HG02852 (cell line): ENCODE measurements around the gene ZIC4.

ENCODE experiments used
- ATAC-seq: cut with Tn5 transposase; IDR thresholded peaks from one replicate; pipeline ENCODE4 v1.9.1; 2021; ENCODE audit warnings: mild to moderate bottlenecking, moderate library complexity; ENCODE audit not compliant: unreplicated experiment

ZIC4 gene

DNA sequence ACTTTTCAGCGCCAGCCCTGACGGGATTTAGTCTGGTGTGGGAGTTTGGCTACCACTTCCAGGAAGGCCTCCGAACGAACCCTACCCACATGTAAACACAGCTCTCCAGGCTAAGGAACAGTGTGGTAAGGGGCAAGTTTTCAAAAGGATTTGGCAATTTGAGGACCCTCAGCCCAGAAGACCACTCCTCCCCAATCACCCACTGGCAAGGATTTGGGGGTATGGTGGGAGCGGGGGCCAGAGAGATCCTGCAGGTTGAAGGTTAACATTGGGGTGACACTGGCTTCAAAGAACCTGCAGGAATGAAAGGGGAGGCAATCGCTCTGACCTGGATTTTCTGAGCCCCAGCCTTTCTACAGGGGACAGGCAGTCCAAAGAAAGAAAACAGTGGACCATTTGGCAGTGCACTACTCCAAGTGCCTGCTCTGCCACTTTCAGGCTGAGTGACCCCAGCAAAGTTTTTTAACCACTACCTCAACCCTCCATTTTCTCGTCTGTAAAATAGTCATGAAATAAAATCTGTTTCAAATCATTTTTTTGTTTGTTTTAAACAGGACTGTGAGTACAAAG, 34.5 kb downstream of the ZIC4 start:
- no peak for ATAC-seq

GRCh38 chr3:147371140-147371539, 35.2 kb downstream of the ZIC4 start:
- ATAC-seq: no peak

DNA sequence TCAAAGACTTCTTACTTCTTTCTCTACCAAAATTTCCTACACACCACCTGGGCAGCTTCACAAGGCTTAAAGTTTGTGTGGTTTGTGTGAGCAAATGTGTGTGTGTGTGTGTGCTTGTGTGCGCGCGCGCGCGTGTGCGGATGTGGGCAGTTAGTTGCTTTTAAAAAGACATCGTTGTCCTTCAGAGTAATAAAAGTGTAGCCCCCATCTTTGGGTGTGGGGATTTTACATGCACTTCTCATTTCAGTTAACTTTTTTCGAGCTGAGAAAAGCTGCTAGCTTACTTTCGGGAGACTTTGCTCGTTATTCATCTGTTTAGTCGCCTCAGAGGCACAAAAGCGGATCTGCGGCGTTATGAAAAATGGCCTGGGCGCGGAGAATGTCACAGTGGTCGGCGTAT, 36.0 kb downstream of the ZIC4 start:
- ATAC-seq: no peak

DNA sequence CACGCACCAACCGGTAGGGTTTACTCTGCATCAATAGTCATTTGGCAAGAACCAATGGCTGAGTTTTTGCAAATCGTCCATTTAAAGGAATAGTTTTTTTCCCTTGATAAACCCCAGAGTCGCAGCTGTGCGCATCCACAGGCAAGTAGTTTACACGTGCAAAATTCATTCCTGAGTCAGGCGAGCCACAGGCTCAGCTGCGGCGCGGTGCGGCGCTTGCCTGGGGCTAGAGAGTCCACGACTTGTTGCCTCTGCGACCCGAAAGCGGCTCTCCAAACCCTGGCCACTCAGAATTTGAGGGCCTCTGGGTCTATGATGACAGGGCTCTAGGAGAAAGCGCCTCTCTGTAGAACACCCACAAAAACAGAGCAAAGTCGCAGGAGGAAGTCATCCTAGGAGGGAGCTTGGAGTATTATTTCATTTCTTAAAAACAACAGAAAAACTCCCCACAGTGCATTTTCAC, 36.7 kb downstream of the ZIC4 start:
- ATAC-seq: no peak

- no peak for ATAC-seq
Measured at GRCh38 chr3:147369231-147369630, 37.1 kb downstream of the ZIC4 start.

DNA sequence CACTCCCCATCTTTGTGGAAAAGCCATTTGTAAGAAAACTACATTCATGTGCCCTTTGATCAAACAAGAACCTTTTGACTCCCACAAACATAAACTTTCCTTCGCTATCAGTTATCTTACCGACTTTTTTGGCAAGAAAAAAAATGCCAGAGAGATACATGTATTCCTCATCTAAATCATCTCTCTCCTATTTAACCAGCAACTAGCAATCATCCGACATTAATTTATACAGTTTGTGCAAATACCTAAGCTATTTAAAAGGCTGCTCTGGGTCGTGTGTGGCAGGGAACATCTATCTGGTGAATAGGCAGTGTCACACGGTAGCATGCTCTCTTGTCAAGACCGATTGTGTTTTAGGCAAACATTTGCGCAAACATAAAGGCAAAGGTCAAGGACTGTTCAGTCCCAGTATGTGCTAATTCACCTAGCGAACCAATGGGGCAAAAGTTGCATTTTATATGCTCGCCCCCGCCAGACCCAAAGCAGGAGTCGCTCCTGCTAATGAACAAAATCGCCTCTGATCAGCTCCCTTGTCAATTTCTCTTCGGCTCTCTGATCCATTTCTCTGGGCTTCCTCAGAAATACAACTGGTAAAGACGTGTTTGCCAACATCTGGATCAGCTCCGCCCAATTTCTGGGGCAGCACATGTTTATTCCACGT, 37.7 kb downstream of the ZIC4 start:
- ATAC-seq: no peak

DNA sequence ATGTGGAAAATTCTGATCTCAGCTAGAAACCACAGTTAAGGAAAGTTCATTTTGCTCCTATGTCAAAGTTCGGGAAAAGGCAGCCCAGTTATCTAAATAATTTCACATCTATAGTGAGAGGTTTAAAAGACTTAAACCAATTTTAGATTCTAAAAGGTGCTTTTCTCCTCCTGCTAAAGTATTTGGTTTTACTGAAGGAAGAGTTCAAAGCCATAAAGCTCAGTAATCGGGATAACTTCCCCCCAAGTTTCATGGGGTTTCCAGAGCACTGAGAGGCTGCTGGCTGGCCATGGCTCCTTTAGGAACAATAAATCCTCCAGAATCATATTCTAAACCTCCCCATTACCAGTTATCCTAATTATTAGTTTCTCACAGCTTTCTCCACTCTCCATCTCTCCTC, 38.2 kb downstream of the ZIC4 start:
- no peak for ATAC-seq

DNA sequence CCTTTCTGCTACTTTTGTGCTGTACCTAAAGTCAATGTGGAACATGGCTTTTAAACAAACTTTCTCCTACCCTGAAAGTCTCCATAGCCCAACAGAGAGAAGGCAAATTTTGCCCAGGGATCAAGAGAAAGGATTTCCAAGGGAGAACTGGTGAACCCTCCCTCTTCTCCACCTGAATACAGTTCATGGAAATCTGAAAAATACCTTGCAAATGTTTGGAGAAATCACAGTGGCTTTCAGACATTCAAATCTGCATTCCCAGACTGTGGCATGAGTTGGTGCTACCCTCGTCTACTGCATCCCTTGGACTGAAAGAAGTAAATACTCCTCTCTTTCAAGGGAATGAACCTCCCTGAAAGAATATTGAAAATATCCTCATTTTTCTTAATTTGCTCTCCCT, 38.7 kb downstream of the ZIC4 start:
- ATAC-seq: no peak

DNA sequence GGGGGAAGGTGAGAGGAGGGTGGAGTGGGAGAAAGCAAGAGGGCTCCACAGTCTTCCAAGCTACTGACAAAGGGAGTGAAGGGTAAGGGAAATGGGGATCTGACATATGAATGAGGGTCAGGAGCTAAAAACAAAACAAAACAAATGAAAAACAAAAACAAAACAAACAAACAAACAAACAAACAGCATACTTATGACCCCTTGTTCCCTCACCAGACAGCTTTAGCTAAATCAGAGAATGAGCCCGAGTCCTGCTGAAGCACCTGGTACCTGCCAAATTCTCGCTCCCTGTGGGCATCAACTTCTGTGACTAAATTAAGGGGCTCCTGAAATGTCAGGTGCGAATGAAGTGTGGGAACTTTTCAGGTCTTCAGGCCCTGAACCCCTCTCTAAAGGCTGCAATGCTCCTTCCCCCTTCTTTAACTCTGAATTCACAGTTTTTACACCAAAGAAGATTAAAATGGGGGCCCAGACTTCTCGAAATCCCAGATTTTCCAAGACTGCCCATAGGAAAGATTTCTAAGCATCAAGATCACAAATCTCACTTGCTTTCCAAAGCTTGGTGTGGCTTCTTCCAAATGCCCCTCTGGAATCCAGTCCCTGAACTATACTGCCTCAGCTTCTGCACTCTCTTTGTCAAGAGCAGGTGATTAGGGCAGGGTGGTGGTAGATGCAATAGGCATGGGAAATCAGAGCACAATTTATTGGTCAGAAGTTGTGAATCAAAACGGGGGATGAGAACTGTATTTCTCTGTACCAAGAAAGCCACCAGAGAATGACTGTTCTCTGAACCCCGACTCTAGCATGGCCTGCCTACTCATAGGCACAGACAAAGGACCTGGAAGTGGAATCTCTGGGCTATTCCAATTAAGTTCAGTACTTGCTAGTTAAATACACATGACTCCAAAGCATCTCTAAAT, 40.9 kb downstream of the ZIC4 start:
- ATAC-seq: no peak

- ATAC-seq: no peak
Measured at GRCh38 chr3:147364771-147365170, 41.6 kb downstream of the ZIC4 start.

DNA sequence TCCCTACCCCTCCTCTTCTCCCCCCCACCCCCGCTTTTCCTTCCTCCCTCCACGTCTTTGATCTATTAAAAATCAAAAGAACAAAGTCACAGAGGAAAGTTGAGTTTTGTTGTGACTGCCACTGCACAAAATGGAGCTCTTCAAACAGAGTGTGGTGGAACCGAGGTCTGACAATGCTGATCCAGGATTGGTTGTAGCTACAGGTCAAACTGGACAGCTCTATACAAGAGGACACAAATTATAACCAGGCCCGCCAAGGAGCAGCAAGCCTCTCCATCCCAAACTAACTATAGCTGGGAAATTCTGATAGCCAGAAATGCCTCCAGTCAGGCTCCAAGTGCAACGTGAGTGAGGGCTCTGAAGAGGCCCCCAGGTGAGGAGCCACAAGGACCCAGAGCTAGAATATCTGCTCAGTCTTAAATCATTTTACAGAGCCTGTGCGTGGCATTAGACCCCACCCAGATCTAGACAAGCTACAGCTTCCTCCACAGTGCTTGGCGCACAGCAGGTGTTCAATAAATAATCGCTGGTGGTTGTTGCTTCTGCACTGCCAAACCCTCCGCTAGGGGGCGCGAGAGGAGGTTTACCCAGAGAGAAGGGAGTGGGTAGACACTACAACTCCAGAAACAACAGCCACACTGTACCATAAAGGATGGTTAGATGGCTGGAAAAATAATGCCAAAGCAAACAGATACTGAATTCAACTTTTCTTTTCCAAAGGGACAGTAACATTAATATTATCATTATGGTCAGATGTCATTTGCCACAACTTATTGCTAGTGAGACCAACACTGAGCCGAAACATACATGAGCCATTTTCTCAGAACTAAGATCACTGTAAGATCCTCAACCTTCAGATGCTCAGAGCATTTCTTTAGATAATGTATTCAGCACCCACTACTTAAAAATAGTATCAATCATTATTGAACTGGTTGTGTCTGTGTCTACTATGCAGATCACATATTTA, 44.6 kb downstream of the ZIC4 start:
- peak; percentile 80 for ATAC-seq

GRCh38 chr3:147360646-147361453, 45.5 kb downstream of the ZIC4 start:
- no peak for ATAC-seq

GRCh38 chr3:147360051-147360439, 46.3 kb downstream of the ZIC4 start:
- no peak for ATAC-seq

- no peak for ATAC-seq
Measured at GRCh38 chr3:147359177-147360050, 46.9 kb downstream of the ZIC4 start.

GRCh38 chr3:147358144-147358992, 48.0 kb downstream of the ZIC4 start:
- no peak for ATAC-seq

GRCh38 chr3:147356909-147357900, 49.1 kb downstream of the ZIC4 start:
- ATAC-seq: no peak
